ENCODE results near the gene SLC6A13.

SLC6A13 gene

GRCh38 chr12:174596-174995 lies 88.0 kb downstream of the SLC6A13 start:
- no peak for DNase-seq (ENCODE audit: low read depth)
- TF ChIP-seq CTCF (conservative IDR thresholded peaks at IDR 0.05; ENCODE audit: control insufficient read depth, insufficient read depth, low read depth, low read length), result no peak
- H3K4me3 ChIP-seq (ENCODE audit: control insufficient read depth, low read depth, low read length), result no peak overlapping the region

- no peak overlapping the region for H3K4me3 ChIP-seq (ENCODE audit: control insufficient read depth, low read depth, low read length)
- no peak for DNase-seq (ENCODE audit: low read depth)
- TF ChIP-seq CTCF (conservative IDR thresholded peaks at IDR 0.05; ENCODE audit: control insufficient read depth, insufficient read depth, low read depth, low read length), result no peak
Measured at GRCh38 chr12:174124-174523, 88.5 kb downstream of the SLC6A13 start.

GRCh38 chr12:172732-173161 lies 89.9 kb downstream of the SLC6A13 start:
- H3K4me3 ChIP-seq (ENCODE audit: control insufficient read depth, low read depth, low read length), result no peak overlapping the region
- TF ChIP-seq CTCF (conservative IDR thresholded peaks at IDR 0.05; ENCODE audit: control insufficient read depth, insufficient read depth, low read depth, low read length), result no peak
- DNase-seq (ENCODE audit: low read depth), result no peak

GRCh38 chr12:171743-172676 lies 90.6 kb downstream of the SLC6A13 start:
- no peak for DNase-seq (ENCODE audit: low read depth)
- TF ChIP-seq CTCF (conservative IDR thresholded peaks at IDR 0.05; ENCODE audit: control insufficient read depth, insufficient read depth, low read depth, low read length), result no peak
- no peak overlapping the region for H3K4me3 ChIP-seq (ENCODE audit: control insufficient read depth, low read depth, low read length)

- TF ChIP-seq CTCF (conservative IDR thresholded peaks at IDR 0.05; ENCODE audit: control insufficient read depth, insufficient read depth, low read depth, low read length), result no peak
- no peak overlapping the region for H3K4me3 ChIP-seq (ENCODE audit: control insufficient read depth, low read depth, low read length)
- no peak for DNase-seq (ENCODE audit: low read depth)
Measured at GRCh38 chr12:171276-171675, 91.4 kb downstream of the SLC6A13 start.

Data from fibroblast of mammary gland (primary cell).